GM21526 (cell line): ENCODE data around the gene RAB11A.

ENCODE experiments used
- ATAC-seq: cut with Tn5 transposase; IDR thresholded peaks from one replicate; pipeline ENCODE4 v1.9.1; 2021; ENCODE audit warnings: moderate library complexity; ENCODE audit not compliant: unreplicated experiment, low FRiP score

Gene RAB11A

DNA sequence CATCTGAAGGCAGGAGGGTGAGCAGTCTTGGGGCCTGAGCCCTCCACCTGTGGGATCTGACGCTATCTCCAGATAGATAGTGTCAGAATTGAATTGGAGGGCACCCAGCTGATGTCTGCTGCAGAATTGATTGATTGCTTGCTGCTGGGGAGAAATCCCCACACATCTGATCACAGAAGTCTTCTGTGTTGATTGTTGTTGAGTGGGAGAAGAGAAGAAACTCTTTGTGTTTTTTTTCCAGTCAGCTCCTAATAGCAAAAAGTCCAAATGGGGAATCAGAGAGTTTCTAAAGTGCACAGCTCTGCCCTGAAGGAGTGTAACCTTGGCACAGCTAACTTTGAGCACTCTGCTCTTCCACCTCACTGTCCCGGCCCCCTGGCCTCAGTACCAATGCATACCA lies 66.1 kb downstream of the RAB11A start:
- ATAC-seq = no peak

DNA sequence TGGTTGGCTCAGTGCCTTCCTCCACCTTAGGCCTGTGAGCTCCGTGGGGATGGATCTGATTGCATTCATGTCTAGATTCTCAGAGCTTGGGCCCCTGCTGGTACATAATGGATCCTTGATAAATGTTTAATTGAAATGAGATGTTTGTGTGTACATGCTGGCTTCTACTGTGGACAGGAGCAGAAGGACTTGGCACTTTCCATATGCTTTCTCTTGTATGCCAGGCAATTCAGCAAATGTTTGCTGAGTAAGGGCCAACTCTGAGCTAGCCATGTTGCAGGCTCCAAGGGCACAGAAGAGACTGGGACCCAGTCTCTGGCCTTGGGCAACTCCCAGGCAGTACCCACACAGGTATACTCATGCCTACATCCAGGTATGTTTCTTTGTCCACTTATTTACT lies 67.0 kb downstream of the RAB11A start:
- no peak for ATAC-seq

DNA sequence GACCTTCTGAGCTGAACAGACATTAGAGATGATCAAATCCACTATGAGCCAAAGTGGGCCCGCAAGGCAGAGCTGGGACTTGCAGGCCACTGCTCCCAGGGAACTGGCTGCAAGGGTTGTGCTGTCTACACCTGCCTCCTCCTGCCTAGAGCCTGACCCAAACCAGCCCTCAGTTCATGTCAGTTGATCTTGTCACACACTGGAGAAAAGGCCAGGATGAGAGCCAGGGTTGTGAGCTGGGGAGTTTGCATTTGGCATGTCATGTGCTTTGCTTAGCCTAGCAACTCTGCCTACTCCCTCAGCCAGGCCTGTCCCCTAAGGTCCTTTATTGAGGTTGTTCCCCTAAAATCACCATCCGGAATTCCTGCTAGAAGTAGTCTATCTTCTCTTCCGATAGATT lies 67.8 kb downstream of the RAB11A start:
- no peak for ATAC-seq

DNA sequence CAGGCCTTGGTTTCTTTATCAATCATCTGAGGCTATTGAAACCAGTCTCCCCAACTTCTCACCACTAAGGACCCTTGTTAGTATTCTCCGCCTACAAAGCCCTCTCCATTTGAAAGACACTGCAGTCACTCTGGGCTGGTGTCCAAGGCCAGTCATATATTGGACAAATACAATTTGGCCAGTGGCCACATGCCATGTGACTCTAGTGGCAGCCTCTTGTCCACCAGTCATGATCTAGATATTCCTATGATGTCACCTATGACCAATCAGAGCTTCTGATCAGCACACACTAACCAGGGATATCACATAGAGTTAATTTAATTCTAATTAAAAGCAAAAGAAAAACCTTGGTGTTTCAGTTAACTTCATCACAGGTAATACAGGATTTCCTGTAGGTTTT lies 68.2 kb downstream of the RAB11A start:
- ATAC-seq = no peak

DNA sequence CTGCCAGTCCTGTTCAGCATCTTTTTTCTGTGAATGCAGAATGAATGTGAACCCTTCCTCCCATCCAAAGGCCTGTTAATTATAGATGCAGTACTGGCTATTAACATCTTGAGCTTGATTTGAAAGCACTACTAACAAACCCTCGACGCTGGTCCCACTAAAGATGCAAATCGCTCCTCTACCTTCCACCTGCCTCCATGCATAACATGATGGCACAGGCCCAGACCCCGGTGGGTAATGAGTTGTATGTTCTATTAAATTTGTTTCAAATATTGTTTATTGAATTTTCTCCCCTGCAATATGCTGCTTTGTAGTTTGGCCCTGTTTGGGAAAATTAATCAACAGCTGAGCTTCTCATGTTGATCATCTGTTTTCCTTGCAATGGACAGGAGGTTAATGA lies 69.3 kb downstream of the RAB11A start:
- no peak for ATAC-seq

DNA sequence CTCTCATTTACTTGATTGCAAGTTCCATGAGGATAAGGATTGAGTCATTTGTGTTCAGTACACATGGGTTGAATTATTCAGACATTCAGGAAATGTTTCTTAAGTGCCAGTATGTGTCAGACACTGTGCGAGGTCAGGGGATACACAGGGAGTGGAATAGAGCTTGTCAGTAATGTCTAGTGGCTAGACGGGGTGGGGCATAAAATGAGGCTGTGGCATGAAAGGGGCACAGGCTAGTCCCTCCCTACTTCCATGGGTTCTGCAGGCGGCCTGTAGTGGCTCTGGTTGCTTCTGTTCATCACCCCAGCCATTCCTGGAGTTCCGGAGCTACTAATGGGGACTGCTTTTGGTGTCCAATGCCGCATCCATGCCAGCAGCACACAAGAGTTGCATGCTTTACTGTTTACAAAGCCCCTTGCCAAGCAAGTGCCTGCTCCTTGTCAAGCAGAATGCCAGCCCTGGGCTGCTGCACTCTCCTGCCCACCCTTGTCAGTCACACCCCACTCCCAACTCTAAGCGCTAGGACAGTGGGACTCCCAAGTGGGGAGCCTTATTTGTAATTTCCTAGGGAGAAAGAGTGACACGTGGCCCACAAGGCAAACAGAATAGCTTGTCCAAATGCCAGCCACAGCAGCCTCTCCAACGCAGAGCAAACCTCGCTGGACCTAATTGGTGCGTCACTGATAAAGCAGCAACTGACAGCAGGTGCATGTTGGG lies 70.8 kb downstream of the RAB11A start:
- ATAC-seq = no peak

DNA sequence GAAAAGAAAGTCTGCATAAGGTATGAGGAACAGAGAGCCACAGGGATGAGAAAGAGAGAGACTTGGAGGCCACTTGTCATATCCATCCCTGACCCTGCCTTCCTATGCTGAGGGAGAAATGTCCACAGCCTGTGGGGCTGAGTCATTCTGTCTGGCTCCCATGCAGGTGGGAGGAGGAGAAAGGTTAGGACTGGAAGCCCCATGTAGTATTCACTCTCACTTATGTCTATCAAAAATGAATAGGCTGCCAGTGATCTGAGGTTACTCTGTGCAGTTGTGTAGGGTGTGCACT lies 71.3 kb downstream of the RAB11A start:
- no peak for ATAC-seq
